Hepatocyte (in vitro differentiated cells): ENCODE results near the gene NPHP4. TPM values are rescaled to one million over a fixed set of nuclear protein-coding genes. Genes with fewer than 3 reads are reported as not detected.

Experiments
- DNase-seq: peaks from one replicate; pipeline ENCODE4 v3.0.0-alpha.2; 2016; ENCODE audit warnings: low spot score
- H2AFZ ChIP-seq: fragments of 200-600 bp; sonication (generic); 2 replicates; pipeline ENCODE4 v1.6.0; 2016; ENCODE audit warnings: antibody characterized with exemption, mild to moderate bottlenecking
- H3K27ac ChIP-seq: fragments of 200-600 bp; sonication (generic); 2 replicates; pipeline ENCODE4 v1.5.1; 2016; ENCODE audit warnings: mild to moderate bottlenecking
- H3K27me3 ChIP-seq: fragments of 200-600 bp; sonication (generic); 2 replicates; pipeline ENCODE4 v1.6.1; 2016
- H3K36me3 ChIP-seq: fragments of 200-600 bp; sonication (generic); replicated peaks from 2 replicates; pipeline ENCODE4 v1.5.1; 2016; ENCODE audit warnings: low read depth; ENCODE audit not compliant: insufficient read depth
- H3K4me1 ChIP-seq: fragments of 200-600 bp; sonication (generic); 2 replicates; pipeline ENCODE4 v1.5.1; 2016; ENCODE audit warnings: mild to moderate bottlenecking, moderate library complexity; ENCODE audit not compliant: insufficient read depth
- H3K4me2 ChIP-seq: fragments of 200-600 bp; sonication (generic); 2 replicates; pipeline ENCODE4 v1.6.0; 2016
- H3K4me3 ChIP-seq: fragments of 200-600 bp; sonication (generic); 2 replicates; pipeline ENCODE4 v1.5.1; 2016; ENCODE audit warnings: mild to moderate bottlenecking
- H3K79me2 ChIP-seq: fragments of 200-600 bp; sonication (generic); 2 replicates; pipeline ENCODE4 v1.6.0; 2017; ENCODE audit warnings: mild to moderate bottlenecking
- H3K9me2 ChIP-seq: fragments of 200-600 bp; sonication (generic); replicated peaks from 2 replicates; pipeline ENCODE4 v1.6.0; 2017; ENCODE audit warnings: mild to moderate bottlenecking; ENCODE audit not compliant: insufficient read depth
- H3K9me3 ChIP-seq: fragments of 200-600 bp; sonication (generic); 2 replicates; pipeline ENCODE4 v1.5.1; 2016; ENCODE audit warnings: low read depth, mild to moderate bottlenecking
- H4K20me1 ChIP-seq: fragments of 200-600 bp; sonication (generic); 2 replicates; pipeline ENCODE4 v1.6.0; 2016; ENCODE audit warnings: mild to moderate bottlenecking; ENCODE audit not compliant: insufficient read depth, poor library complexity, severe bottlenecking
- EZH2 ChIP-seq: fragments of 200-600 bp; sonication (generic); IDR thresholded peaks from 2 replicates; pipeline ENCODE4 v1.6.1; 2016; ENCODE audit warnings: antibody characterized with exemption, mild to moderate bottlenecking, borderline replicate concordance
- EZH2phosphoT487 ChIP-seq: fragments of 200-600 bp; sonication (generic); IDR thresholded peaks from one replicate; pipeline ENCODE4 v1.6.1; 2018; ENCODE audit warnings: antibody characterized with exemption, mild to moderate bottlenecking, low read depth, moderate library complexity; ENCODE audit not compliant: unreplicated experiment, severe bottlenecking
- WGBS: methylation state at CpG from one replicate; pipeline ENCODE4 v1.1.6; 2016; ENCODE audit warnings: low lambda C conversion rate; ENCODE audit errors: missing lambda C conversion rate; 5-methylcytosine and 5-hydroxymethylcytosine counted together
- polyA plus RNA-seq: library from polyadenylated mRNA; unstranded; fragments of >200 nt; fragmentation: Nextera tagmentation; extraction: Ambion mirVana; gene quantifications from 2 replicates; pipeline ENCODE4 v1.2.1, GENCODE V29; 2016
- total RNA-seq: library from RNA; depleted of rRNA; stranded (reverse); fragments of >200 nt; gene quantifications from 2 replicates; pipeline ENCODE4 v1.2.3, GENCODE V29; 2014
- TF ChIP-seq, protein P1 (sequence below): fragments of 200-600 bp; sonication (generic); IDR thresholded peaks from 2 replicates; pipeline ENCODE4 v1.5.1; 2016; ENCODE audit warnings: antibody characterized with exemption, mild to moderate bottlenecking; ENCODE audit not compliant: poor library complexity

The NPHP4 gene
- total and polyA plus RNA-seq, 2 experiments from 2014 or later = 5.6 to 6.0 TPM

DNA sequence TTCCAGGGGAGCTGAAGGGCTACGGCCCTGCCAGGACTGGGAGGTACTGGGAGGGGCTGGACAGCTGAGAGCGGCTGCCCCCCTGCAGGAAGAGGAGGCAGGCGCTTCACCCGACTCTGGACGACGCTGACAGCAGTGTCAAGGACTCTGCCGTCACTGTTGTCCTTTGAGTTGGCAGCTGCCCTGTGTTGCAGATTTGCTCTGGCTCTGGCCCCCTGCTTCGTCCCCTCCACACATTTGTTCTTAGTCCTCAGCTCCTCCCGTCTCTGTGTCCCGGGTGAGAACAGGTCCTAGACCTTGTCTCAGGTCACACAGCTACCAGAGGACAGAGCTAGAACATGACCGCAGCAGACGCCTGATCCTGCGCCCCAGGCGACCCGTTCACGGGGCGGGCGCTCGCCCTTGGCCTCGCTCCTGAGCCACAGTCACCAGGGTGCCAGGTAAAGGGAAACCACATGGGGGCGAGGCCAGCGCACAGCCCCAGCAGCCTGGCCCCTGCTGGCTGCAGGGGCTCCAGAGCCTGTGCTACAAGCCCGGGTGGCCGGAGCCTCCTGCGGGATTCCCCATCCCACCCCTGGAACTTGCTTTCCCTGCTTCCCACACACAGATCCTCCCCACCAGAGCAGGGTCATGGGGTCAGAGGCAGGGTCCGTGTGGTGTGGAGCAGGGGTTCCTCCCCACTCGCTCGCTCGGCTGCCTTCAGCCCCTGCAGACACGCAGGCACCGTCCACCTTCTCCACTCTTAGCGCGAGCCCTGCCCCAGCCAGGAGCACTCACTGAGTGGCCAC is 10.7 kb upstream of the NPHP4 start:
- H3K4me3 ChIP-seq = no peak overlapping the region
- H3K79me2 ChIP-seq = no peaks in the 10 kb centered on the region
- TF ChIP-seq, protein P1, sequence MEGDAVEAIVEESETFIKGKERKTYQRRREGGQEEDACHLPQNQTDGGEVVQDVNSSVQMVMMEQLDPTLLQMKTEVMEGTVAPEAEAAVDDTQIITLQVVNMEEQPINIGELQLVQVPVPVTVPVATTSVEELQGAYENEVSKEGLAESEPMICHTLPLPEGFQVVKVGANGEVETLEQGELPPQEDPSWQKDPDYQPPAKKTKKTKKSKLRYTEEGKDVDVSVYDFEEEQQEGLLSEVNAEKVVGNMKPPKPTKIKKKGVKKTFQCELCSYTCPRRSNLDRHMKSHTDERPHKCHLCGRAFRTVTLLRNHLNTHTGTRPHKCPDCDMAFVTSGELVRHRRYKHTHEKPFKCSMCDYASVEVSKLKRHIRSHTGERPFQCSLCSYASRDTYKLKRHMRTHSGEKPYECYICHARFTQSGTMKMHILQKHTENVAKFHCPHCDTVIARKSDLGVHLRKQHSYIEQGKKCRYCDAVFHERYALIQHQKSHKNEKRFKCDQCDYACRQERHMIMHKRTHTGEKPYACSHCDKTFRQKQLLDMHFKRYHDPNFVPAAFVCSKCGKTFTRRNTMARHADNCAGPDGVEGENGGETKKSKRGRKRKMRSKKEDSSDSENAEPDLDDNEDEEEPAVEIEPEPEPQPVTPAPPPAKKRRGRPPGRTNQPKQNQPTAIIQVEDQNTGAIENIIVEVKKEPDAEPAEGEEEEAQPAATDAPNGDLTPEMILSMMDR = no peak
- TF ChIP-seq EZH2phosphoT487 (no peak), EZH2 (no peak)
- no peaks in the 10 kb centered on the region for H4K20me1 ChIP-seq
- H3K4me1 ChIP-seq = no peaks in the 10 kb centered on the region
- DNase-seq = no peak
- no peaks in the 10 kb centered on the region for H3K9me3 ChIP-seq
- no peak overlapping the region for H3K4me2 ChIP-seq
- no peaks in the 10 kb centered on the region for H3K9me2 ChIP-seq
- H3K27ac ChIP-seq = no peak overlapping the region
- no peak overlapping the region for H2AFZ ChIP-seq
- H3K36me3 ChIP-seq = no peaks in the 10 kb centered on the region
- 61% methylated on average over 33 of the region's 33 CpGs for WGBS
- H3K27me3 ChIP-seq = no peaks in the 10 kb centered on the region

DNA sequence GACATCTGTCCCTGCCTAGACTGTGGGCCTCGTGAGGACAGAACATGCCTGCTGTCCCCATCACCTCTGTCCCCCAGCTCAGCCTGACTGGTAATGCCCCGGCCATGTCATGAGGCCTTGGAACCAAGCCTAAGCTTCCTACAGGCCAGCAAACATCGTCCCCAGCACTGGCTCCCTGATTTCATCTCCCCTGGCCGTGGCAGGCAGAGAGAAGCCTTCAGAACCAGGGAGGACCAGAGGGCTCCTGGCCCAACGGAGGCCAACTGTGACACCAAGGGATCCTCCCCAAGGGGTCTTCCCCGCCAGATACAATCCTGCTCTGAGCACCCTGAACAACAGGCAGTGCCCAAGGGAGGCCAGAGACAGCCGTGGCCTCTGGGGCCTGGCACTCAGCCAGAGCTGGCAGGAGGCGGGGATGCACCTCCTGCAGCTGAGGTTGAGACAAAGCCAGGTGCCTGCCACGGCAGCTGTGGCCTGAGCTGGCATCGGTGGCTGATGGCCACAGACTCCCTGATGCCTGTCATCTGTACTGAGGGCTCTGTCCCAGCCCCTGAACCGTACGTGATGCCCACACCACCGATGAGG is 9.9 kb upstream of the NPHP4 start:
- H2AFZ ChIP-seq = no peak overlapping the region
- no peaks in the 10 kb centered on the region for H3K79me2 ChIP-seq
- TF ChIP-seq EZH2phosphoT487 (no peak), EZH2 (no peak)
- TF ChIP-seq, protein P1 = no peak
- no peaks in the 10 kb centered on the region for H3K4me1 ChIP-seq
- no peaks in the 10 kb centered on the region for H3K9me2 ChIP-seq
- 83% methylated on average over 13 of the region's 13 CpGs for WGBS
- no peaks in the 10 kb centered on the region for H3K9me3 ChIP-seq
- no peak overlapping the region for H3K4me3 ChIP-seq
- no peaks in the 10 kb centered on the region for H4K20me1 ChIP-seq
- H3K27ac ChIP-seq = no peak overlapping the region
- H3K27me3 ChIP-seq = no peaks in the 10 kb centered on the region
- no peaks in the 10 kb centered on the region for H3K36me3 ChIP-seq
- no peak overlapping the region for H3K4me2 ChIP-seq
- DNase-seq = no peak

DNA sequence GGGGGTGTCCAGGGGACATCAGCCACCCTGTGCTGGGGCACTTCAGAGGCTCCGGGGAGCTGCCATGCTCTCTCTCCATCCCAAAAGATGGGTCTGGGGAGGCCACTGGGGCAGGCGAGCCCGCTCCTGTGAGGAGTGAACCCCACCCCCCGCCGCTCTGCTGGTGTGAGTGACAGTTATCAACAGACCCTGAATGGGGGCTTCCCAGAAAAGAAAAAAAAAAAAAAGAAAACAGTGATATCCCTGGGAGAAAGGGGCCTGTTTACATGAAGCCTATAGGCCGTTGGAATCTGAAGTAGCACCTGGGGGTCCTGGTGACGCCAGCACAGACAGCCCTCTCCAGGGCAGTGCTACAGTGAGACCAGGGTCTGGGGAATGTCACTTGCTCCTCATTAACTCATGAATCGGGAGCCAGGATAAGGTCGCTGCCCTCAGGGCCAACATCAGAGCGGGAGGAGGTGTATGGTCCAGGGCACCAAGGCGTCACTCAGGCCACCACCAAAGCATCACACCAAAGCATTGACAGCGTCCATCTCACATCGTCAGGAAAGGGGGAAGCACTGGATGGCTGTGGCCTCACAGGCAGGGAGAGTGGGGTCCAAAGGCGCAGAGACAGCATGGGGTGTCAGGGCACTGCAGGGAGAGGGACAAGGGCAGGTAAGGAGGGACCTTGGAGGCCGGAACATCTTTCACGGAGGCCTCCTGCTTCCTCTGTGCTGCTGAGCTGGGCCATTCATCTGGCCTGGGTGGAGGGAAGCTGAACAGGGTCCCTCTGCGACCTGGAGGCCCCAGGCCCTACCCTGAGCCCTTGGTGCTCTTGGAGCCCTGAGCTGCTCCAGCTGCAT is 8.4 kb upstream of the NPHP4 start:
- no peak overlapping the region for H3K27ac ChIP-seq
- DNase-seq = no peak
- no peaks in the 10 kb centered on the region for H3K9me3 ChIP-seq
- no peaks in the 10 kb centered on the region for H3K79me2 ChIP-seq
- no peaks in the 10 kb centered on the region for H3K27me3 ChIP-seq
- H4K20me1 ChIP-seq = no peaks in the 10 kb centered on the region
- 64% methylated on average over 17 of the region's 17 CpGs for WGBS
- H3K36me3 ChIP-seq = no peaks in the 10 kb centered on the region
- H3K9me2 ChIP-seq = no peaks in the 10 kb centered on the region
- no peak overlapping the region for H2AFZ ChIP-seq
- H3K4me1 ChIP-seq = no peaks in the 10 kb centered on the region
- H3K4me3 ChIP-seq = no peak overlapping the region
- H3K4me2 ChIP-seq = no peak overlapping the region
- no peak for TF ChIP-seq EZH2
- TF ChIP-seq, protein P1 = no peak
- no peak for TF ChIP-seq EZH2phosphoT487
